Left hindlimb (tissue), 1 donor: Measurements from ENCODE around the gene ZFAND3.
"Not testable (repeated sequence)": the region's sequence is repeated elsewhere in the genome, so short reads cannot be mapped to it uniquely, and the experiment has no call there.

ENCODE experiments used
- DNase-seq: peaks from one replicate; pipeline ENCODE4 v3.0.0-alpha.2; 2018

The ZFAND3 gene

GRCh38 chr6:37866590-37867507 lies 47.3 kb downstream of the ZFAND3 start:
- no peak for DNase-seq

GRCh38 chr6:37867756-37868446 lies 48.4 kb downstream of the ZFAND3 start:
- DNase-seq: no peak

- DNase-seq: no peak
These were observed 48.9 kb downstream of the ZFAND3 start for GRCh38 chr6:37868447-37868825.

GRCh38 chr6:37871616-37872372 lies 52.3 kb downstream of the ZFAND3 start:
- DNase-seq: no peak

- no peak for DNase-seq
These were observed 52.8 kb downstream of the ZFAND3 start for GRCh38 chr6:37872373-37872745.

- DNase-seq: no peak
These were observed 55.2 kb downstream of the ZFAND3 start for GRCh38 chr6:37874726-37875125.

GRCh38 chr6:37875561-37876309 lies 56.2 kb downstream of the ZFAND3 start:
- DNase-seq: no peak

- DNase-seq: no peak
These were observed 57.3 kb downstream of the ZFAND3 start for GRCh38 chr6:37876843-37877242.

GRCh38 chr6:37877373-37878149 lies 58.0 kb downstream of the ZFAND3 start:
- DNase-seq: no peak

GRCh38 chr6:37878150-37878710 lies 58.7 kb downstream of the ZFAND3 start:
- DNase-seq: no peak

GRCh38 chr6:37880602-37881001 lies 61.1 kb downstream of the ZFAND3 start:
- not testable (repeated sequence) for DNase-seq

- no peak for DNase-seq
These were observed 62.8 kb downstream of the ZFAND3 start for GRCh38 chr6:37882292-37882691.

GRCh38 chr6:37882724-37883413 lies 63.3 kb downstream of the ZFAND3 start:
- no peak for DNase-seq

- no peak for DNase-seq
These were observed 65.0 kb downstream of the ZFAND3 start for GRCh38 chr6:37884548-37884947.

- no peak for DNase-seq
These were observed 69.5 kb downstream of the ZFAND3 start for GRCh38 chr6:37889051-37889450.

GRCh38 chr6:37889486-37889885 lies 70.0 kb downstream of the ZFAND3 start:
- DNase-seq: no peak

- no peak for DNase-seq
These were observed 71.5 kb downstream of the ZFAND3 start for GRCh38 chr6:37891072-37891471.

- no peak for DNase-seq
These were observed 73.7 kb downstream of the ZFAND3 start for GRCh38 chr6:37893257-37893656.

- not testable (repeated sequence) for DNase-seq
These were observed 74.2 kb downstream of the ZFAND3 start for GRCh38 chr6:37893734-37894133.

- no peak for DNase-seq
These were observed 75.1 kb downstream of the ZFAND3 start for GRCh38 chr6:37894585-37894984.

- DNase-seq: no peak
These were observed 77.8 kb downstream of the ZFAND3 start for GRCh38 chr6:37897321-37897720.
